ENCODE data around the gene MT1B. TPM values are rescaled to one million over a fixed set of nuclear protein-coding genes. Genes with fewer than 3 reads are reported as not detected.

MT1B gene
- total and polyA plus RNA-seq, 2 of the 4 experiments (the other 2 are of a cell fraction) = not detected

- H2AK9ac ChIP-seq (replicated peaks; ENCODE audit: low read depth, low read length, poor library complexity) = no peak overlapping the region
- no peak overlapping the region for H4K5ac ChIP-seq (ENCODE audit: low read depth, low read length)
- no peaks in the 10 kb centered on the region for H4K20me1 ChIP-seq (ENCODE audit: insufficient read depth, low read length)
- no peak overlapping the region for H2BK5ac ChIP-seq (ENCODE audit: low read depth, low read length, poor library complexity, severe bottlenecking)
- no peak overlapping the region for H2BK15ac ChIP-seq (ENCODE audit: low read depth, low read length)
- WGBS, 2 experiments (ENCODE audit: extremely low coverage in 2 of 2, insufficient read length in 1 of 2) = 91% methylated on average over 4 of the region's 10 CpGs; no CpG with 5 or more reads in 1 of the 2 experiments
- no peak overlapping the region for H3K23ac ChIP-seq (ENCODE audit: low read depth, low read length)
- H3K4ac ChIP-seq (ENCODE audit: low read depth, low read length) = no peak overlapping the region
- H2AFZ ChIP-seq (replicated peaks; ENCODE audit: low read length, poor library complexity) = no peak overlapping the region
- H4K91ac ChIP-seq (ENCODE audit: insufficient read depth, low read depth, low read length) = no peak overlapping the region
- BruUV-seq (replicated peaks) = no TSS peak
- no peak overlapping the region for H3K56ac ChIP-seq (ENCODE audit: extremely low read depth, insufficient read depth, low read length)
- no peak overlapping the region for H2BK120ac ChIP-seq (ENCODE audit: low read depth, low read length)
- in situ Hi-C loops (cut with MboI; ENCODE audit: low sequenced_read_pairs) (no loop called here), dilution Hi-C loops (cut with HindIII; ENCODE audit: low sequenced_read_pairs, unreplicated experiment) (no loop called here), intact Hi-C loops (cut with micrococcal nuclease) (no loop called here)
- H3K4me1 ChIP-seq (ENCODE audit: control insufficient read depth, insufficient read depth, low read length) = peaks cover 7% of the 10 kb centered on the region
- H2AK5ac ChIP-seq (ENCODE audit: low read depth, low read length) = no peak overlapping the region
- no peak overlapping the region for H3K14ac ChIP-seq (replicated peaks; ENCODE audit: low read depth, low read length)
- H3K27ac ChIP-seq (ENCODE audit: insufficient read depth, low read length) = no peak overlapping the region
- H3K4me2 ChIP-seq (ENCODE audit: low read depth, low read length) = no peak overlapping the region
- no peak for DNase-seq
- H3K4me3 ChIP-seq (ENCODE audit: insufficient read depth, low read depth, low read length) = no peak overlapping the region
- ChIA-PET POLR2A (ENCODE audit: unreplicated experiment) (no interaction called here), CTCF (no interaction called here)
- H3K9me3 ChIP-seq (ENCODE audit: control insufficient read depth, insufficient read depth, low read length) = peaks cover 2% of the 10 kb centered on the region; the same call in 1 of the 2 replicates
- no peak overlapping the region for H4K8ac ChIP-seq (ENCODE audit: low read depth in 2 of 2, low read length in 2 of 2)
- no peaks in the 10 kb centered on the region for H3K36me3 ChIP-seq (ENCODE audit: control insufficient read depth, insufficient read depth, low read length)
- no peak overlapping the region for H2BK20ac ChIP-seq (ENCODE audit: low read depth, low read length)
- ATAC-seq (ENCODE audit: low read depth) = no peak
- peaks cover 0 to under 1% of the 10 kb centered on the region in 2 experiments; a peak in 1 of 4 replicates for H3K79me1 ChIP-seq (ENCODE audit: low read depth in 1 of 2, low read length in 2 of 2)
- H3K9me1 ChIP-seq (ENCODE audit: insufficient read depth, low read length) = no peaks in the 10 kb centered on the region
- no peak overlapping the region for H3K9ac ChIP-seq (ENCODE audit: low read depth, low read length)
- no peak overlapping the region for H3K18ac ChIP-seq (ENCODE audit: low read depth, low read length)
- H3K27me3 ChIP-seq (ENCODE audit: control insufficient read depth, insufficient read depth, low read length) = peaks cover 50% of the 10 kb centered on the region
- TF ChIP-seq CHD1 (IDR thresholded peaks at IDR 0.05; ENCODE audit: low read depth, low read length) (no peak), SMC3 (IDR thresholded peaks at IDR 0.05; ENCODE audit: low read depth, low read length) (no peak), RFX5 (IDR thresholded peaks at IDR 0.05; ENCODE audit: low read depth, low read length) (no peak), MAZ (IDR thresholded peaks at IDR 0.05; ENCODE audit: borderline replicate concordance, low read depth, low read length) (no peak), BHLHE40 (IDR thresholded peaks at IDR 0.05; ENCODE audit: low read depth, low read length) (no peak), ELK1 (IDR thresholded peaks at IDR 0.05; ENCODE audit: borderline replicate concordance, low read depth, low read length) (no peak), CEBPB (IDR thresholded peaks at IDR 0.05; ENCODE audit: low read depth, low read length) (no peak), MXI1 (IDR thresholded peaks at IDR 0.05; ENCODE audit: borderline replicate concordance, low read depth, low read length) (no peak), NFE2L2 (IDR thresholded peaks at IDR 0.05; ENCODE audit: low read depth, low read length) (no peak), RAD21 (IDR thresholded peaks at IDR 0.05; ENCODE audit: low read length) (no peak)
- TF ChIP-seq, protein P1, sequence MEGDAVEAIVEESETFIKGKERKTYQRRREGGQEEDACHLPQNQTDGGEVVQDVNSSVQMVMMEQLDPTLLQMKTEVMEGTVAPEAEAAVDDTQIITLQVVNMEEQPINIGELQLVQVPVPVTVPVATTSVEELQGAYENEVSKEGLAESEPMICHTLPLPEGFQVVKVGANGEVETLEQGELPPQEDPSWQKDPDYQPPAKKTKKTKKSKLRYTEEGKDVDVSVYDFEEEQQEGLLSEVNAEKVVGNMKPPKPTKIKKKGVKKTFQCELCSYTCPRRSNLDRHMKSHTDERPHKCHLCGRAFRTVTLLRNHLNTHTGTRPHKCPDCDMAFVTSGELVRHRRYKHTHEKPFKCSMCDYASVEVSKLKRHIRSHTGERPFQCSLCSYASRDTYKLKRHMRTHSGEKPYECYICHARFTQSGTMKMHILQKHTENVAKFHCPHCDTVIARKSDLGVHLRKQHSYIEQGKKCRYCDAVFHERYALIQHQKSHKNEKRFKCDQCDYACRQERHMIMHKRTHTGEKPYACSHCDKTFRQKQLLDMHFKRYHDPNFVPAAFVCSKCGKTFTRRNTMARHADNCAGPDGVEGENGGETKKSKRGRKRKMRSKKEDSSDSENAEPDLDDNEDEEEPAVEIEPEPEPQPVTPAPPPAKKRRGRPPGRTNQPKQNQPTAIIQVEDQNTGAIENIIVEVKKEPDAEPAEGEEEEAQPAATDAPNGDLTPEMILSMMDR (conservative IDR thresholded peaks at IDR 0.05; ENCODE audit: low read depth, low read length) = no peak
- TF ChIP-seq, protein P2, sequence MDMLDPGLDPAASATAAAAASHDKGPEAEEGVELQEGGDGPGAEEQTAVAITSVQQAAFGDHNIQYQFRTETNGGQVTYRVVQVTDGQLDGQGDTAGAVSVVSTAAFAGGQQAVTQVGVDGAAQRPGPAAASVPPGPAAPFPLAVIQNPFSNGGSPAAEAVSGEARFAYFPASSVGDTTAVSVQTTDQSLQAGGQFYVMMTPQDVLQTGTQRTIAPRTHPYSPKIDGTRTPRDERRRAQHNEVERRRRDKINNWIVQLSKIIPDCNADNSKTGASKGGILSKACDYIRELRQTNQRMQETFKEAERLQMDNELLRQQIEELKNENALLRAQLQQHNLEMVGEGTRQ (IDR thresholded peaks at IDR 0.05; ENCODE audit: low read depth, low read length) = no peak
Observed at GRCh38 chr16:56631197-56631596, 20.5 kb upstream of the MT1B start.

Data from IMR-90 (cell line).